ENCODE results near the gene SEMA4A.

DNA sequence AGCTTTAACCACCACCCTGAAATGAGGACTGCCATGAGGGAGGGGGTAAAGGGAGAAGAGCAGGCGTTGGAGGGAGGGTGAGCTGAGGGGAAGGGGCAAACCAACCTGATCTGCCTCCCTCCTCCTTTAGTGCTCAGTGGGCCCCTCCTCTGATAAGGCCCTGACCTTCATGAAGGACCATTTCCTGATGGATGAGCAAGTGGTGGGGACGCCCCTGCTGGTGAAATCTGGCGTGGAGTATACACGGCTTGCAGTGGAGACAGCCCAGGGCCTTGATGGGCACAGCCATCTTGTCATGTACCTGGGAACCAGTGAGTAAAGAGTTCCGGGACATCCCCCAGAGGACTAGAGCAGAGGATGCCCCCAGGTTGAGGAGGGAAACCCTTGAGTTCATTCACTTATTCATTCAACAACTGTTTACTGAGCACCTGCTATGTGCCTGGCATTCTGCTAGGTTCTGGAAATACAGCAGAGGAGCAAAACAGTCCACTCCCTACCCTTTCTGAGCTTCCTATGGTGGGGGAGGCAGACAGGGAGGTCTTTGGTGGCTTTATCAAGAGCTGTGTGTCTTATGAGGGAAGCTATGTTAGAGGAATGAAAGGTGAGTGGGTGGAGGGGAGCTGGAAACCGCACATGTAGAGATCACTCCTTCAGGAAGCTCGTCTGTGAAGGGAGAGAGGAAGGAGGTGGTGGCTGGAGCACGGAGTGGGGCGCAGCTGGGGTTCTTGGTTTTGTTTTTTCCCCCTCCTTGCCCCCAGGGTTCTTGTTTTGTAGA is 19.5 kb downstream of the SEMA4A start:
- TF ChIP-seq, protein P1, sequence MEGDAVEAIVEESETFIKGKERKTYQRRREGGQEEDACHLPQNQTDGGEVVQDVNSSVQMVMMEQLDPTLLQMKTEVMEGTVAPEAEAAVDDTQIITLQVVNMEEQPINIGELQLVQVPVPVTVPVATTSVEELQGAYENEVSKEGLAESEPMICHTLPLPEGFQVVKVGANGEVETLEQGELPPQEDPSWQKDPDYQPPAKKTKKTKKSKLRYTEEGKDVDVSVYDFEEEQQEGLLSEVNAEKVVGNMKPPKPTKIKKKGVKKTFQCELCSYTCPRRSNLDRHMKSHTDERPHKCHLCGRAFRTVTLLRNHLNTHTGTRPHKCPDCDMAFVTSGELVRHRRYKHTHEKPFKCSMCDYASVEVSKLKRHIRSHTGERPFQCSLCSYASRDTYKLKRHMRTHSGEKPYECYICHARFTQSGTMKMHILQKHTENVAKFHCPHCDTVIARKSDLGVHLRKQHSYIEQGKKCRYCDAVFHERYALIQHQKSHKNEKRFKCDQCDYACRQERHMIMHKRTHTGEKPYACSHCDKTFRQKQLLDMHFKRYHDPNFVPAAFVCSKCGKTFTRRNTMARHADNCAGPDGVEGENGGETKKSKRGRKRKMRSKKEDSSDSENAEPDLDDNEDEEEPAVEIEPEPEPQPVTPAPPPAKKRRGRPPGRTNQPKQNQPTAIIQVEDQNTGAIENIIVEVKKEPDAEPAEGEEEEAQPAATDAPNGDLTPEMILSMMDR (conservative IDR thresholded peaks at IDR 0.05 in 1 of 2, IDR thresholded peaks at IDR 0.05 in 1 of 2; ENCODE audit: low read depth in 1 of 2, low read length in 2 of 2), result no peak
- TF ChIP-seq EZH2 (IDR thresholded peaks at IDR 0.05; ENCODE audit: low read length, missing control alignments), result no peak
